ENCODE measurements around the gene PI4KA.

- TF ChIP-seq, protein P1, sequence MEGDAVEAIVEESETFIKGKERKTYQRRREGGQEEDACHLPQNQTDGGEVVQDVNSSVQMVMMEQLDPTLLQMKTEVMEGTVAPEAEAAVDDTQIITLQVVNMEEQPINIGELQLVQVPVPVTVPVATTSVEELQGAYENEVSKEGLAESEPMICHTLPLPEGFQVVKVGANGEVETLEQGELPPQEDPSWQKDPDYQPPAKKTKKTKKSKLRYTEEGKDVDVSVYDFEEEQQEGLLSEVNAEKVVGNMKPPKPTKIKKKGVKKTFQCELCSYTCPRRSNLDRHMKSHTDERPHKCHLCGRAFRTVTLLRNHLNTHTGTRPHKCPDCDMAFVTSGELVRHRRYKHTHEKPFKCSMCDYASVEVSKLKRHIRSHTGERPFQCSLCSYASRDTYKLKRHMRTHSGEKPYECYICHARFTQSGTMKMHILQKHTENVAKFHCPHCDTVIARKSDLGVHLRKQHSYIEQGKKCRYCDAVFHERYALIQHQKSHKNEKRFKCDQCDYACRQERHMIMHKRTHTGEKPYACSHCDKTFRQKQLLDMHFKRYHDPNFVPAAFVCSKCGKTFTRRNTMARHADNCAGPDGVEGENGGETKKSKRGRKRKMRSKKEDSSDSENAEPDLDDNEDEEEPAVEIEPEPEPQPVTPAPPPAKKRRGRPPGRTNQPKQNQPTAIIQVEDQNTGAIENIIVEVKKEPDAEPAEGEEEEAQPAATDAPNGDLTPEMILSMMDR (IDR thresholded peaks at IDR 0.05; ENCODE audit: low read depth, low read length): no peak
- TF ChIP-seq MYC (IDR thresholded peaks at IDR 0.05; ENCODE audit: low read depth, low read length): no peak
Observed at GRCh38 chr22:20664594-20664959, 194.0 kb downstream of the PI4KA start.

Measured in NB4 (cell line).